Nephron progenitor cell (in vitro differentiated cells): ENCODE results near the gene PRG2.

Experiments
- DNase-seq: peaks from one replicate; pipeline ENCODE4 v3.0.0; 2021
- H3K27ac Mint-ChIP-seq: 2 replicates; pipeline ENCODE4 v1.8.0; 2021; ENCODE audit warnings: mild to moderate bottlenecking, moderate library complexity, mixed read lengths
- H3K27me3 Mint-ChIP-seq: 2 replicates; pipeline ENCODE4 v1.8.0; 2021; ENCODE audit warnings: mild to moderate bottlenecking, low read depth, mixed read lengths; ENCODE audit not compliant: poor library complexity
- H3K36me3 Mint-ChIP-seq: 2 replicates; pipeline ENCODE4 v1.8.0; 2021; ENCODE audit warnings: low read depth, mixed read lengths
- H3K4me1 Mint-ChIP-seq: 2 replicates; pipeline ENCODE4 v1.8.0; 2021; ENCODE audit warnings: mixed read lengths
- H3K4me3 Mint-ChIP-seq: 2 replicates; pipeline ENCODE4 v1.8.0; 2021; ENCODE audit warnings: mild to moderate bottlenecking, moderate library complexity, mixed read lengths
- H3K9me3 Mint-ChIP-seq: 2 replicates; pipeline ENCODE4 v1.8.0; 2021; ENCODE audit warnings: mild to moderate bottlenecking, moderate library complexity, mixed read lengths
- TF ChIP-seq, protein P1 (sequence below): fragments of 200-600 bp; sonication (generic); IDR thresholded peaks from 2 replicates; pipeline ENCODE4 v1.5.0; 2021; ENCODE audit warnings: antibody characterized with exemption

PRG2 gene, protein sequence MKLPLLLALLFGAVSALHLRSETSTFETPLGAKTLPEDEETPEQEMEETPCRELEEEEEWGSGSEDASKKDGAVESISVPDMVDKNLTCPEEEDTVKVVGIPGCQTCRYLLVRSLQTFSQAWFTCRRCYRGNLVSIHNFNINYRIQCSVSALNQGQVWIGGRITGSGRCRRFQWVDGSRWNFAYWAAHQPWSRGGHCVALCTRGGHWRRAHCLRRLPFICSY

DNA sequence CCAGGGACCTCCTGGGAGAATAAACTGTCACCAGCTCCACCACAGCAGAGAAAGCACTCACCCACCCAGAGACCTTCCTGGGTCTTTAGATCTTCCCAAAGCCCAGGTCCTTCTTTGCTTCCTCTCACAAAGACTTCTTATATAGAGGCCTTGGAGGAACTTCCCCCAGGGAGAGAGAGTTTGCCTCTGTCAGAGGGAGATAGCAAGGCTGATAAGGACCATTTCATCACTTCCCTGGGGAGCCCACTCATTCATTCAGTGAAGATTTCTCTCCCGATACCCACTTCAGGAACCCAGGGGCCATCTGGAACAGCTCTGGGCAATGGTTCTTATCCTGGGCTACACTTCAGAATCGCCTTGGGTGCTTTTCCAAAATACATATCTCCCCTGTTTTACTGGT lies at the start of gene PRG2:
TSS of gene PRG2 (minus strand) at position 116 of the 400 bp plus-strand sequence. CDS start 706 bp downstream, outside the sequence.
- Mint-ChIP-seq H3K4me1 (peaks cover 17% of the 10 kb centered on the region), H3K27ac (no peak within 1 kb of the TSS), H3K9me3 (no peaks in the 10 kb centered on the region), H3K27me3 (peaks cover 33% of the 10 kb centered on the region), H3K36me3 (no peaks in the 10 kb centered on the region), H3K4me3 (no peak within 1 kb of the TSS)
- TF ChIP-seq, protein P1, sequence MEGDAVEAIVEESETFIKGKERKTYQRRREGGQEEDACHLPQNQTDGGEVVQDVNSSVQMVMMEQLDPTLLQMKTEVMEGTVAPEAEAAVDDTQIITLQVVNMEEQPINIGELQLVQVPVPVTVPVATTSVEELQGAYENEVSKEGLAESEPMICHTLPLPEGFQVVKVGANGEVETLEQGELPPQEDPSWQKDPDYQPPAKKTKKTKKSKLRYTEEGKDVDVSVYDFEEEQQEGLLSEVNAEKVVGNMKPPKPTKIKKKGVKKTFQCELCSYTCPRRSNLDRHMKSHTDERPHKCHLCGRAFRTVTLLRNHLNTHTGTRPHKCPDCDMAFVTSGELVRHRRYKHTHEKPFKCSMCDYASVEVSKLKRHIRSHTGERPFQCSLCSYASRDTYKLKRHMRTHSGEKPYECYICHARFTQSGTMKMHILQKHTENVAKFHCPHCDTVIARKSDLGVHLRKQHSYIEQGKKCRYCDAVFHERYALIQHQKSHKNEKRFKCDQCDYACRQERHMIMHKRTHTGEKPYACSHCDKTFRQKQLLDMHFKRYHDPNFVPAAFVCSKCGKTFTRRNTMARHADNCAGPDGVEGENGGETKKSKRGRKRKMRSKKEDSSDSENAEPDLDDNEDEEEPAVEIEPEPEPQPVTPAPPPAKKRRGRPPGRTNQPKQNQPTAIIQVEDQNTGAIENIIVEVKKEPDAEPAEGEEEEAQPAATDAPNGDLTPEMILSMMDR = no peak
- no peak for DNase-seq

DNA sequence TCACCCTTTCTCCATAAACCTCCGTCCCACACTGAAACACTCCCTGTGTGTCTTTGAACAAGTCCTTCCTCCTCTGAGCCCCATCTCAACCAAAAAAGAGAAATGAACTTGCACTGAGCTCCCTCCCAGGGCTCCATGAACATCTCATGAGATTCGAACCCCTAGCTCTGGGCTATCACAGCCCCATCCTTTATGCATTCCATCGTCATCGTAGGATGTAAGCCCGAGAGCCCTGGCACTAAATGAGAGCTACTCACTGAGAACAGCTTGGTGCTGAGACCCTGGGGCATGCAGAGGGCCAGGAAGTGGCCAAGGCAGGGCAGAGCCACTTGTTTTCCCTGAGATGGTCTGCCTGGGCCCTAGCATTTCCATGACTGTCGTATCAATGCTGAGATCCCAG lies 49.3 kb upstream of the PRG2 start:
- H3K4me1 Mint-ChIP-seq = peaks cover 7% of the 10 kb centered on the region
- TF ChIP-seq, protein P1 = no peak
- no peak overlapping the region for H3K27ac Mint-ChIP-seq

DNA sequence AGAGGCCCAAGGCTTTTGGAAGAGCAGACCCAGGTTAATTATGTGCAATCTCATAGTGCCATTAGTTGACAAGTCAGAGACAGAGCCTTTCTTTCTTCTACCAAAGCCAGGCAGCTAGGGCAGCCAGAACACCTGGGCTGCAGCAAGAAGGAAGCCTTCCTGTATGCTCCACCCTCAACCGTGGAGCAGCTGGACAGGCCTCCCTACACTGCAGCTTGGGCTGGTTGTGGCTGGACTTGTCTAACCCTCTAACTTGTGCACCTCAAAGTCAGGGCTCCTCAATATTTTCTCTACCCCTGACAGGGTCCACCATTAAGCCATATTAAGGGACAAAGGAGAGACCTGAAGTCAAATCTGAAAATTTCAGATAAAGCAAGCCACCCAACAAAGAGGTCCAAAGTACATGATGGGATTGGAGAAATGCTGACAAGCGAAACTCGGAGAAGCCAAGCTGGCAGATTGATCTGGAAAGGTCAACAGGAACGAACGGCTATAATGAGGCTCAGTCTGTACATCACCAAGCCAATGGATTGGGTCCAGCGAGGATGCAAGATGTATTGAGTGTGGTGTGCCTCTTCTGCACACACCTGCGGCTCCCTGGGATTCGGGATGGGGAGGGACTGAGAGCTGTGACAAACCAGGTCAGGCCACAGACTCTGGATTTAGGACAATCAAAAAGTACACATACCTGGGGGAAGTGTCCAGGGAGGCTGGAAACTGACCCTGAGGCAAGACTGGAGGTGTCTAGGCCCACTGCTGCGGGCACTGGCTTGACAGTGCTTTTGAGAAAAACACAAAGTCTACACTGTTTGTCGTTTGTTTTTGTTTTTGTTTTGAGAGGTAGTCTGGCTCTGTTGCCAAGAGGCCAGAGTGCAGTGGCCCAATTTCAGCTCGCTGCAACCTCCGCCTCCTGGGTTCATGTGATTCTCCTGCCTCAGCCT lies 48.2 kb upstream of the PRG2 start:
- TF ChIP-seq, protein P1 = no peak
- Mint-ChIP-seq H3K4me1 (peaks cover 7% of the 10 kb centered on the region), H3K36me3 (no peaks in the 10 kb centered on the region), H3K4me3 (no peak overlapping the region), H3K27ac (no peak overlapping the region), H3K27me3 (peaks cover 17% of the 10 kb centered on the region), H3K9me3 (no peaks in the 10 kb centered on the region)
- DNase-seq = no peak

More for the DNA sequence above, 49.3 kb upstream of the PRG2 start:
- Mint-ChIP-seq H3K36me3 (no peaks in the 10 kb centered on the region), H3K27me3 (peaks cover 14% of the 10 kb centered on the region), H3K4me3 (no peak overlapping the region), H3K9me3 (no peaks in the 10 kb centered on the region)
- DNase-seq = no peak

DNA sequence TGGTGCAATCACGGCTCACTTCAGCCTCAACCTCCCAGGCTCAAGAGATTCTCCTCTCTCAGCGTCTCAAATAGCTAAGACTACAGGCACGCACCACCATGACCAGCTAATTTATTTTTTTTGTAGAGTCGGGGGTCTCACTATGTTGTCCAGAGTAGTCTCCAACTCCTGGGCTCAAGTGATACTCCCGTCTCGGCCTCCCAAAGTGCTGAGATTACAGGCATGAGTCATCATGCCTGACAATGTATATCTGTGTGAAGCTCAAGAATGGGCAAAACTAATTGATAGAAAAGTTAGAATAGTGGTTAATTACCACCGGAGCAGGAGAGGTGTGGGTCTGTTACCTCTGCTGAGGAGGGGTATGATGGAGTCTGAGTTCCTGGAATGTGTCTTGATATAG lies 45.6 kb upstream of the PRG2 start:
- H3K36me3 Mint-ChIP-seq = no peaks in the 10 kb centered on the region
- DNase-seq = no peak
- H3K9me3 Mint-ChIP-seq = no peaks in the 10 kb centered on the region
- TF ChIP-seq, protein P1 = no peak
- H3K4me3 Mint-ChIP-seq = no peak overlapping the region
- no peak overlapping the region for H3K27ac Mint-ChIP-seq
- peaks cover 4% of the 10 kb centered on the region for H3K4me1 Mint-ChIP-seq
- H3K27me3 Mint-ChIP-seq = peaks cover 25% of the 10 kb centered on the region

DNA sequence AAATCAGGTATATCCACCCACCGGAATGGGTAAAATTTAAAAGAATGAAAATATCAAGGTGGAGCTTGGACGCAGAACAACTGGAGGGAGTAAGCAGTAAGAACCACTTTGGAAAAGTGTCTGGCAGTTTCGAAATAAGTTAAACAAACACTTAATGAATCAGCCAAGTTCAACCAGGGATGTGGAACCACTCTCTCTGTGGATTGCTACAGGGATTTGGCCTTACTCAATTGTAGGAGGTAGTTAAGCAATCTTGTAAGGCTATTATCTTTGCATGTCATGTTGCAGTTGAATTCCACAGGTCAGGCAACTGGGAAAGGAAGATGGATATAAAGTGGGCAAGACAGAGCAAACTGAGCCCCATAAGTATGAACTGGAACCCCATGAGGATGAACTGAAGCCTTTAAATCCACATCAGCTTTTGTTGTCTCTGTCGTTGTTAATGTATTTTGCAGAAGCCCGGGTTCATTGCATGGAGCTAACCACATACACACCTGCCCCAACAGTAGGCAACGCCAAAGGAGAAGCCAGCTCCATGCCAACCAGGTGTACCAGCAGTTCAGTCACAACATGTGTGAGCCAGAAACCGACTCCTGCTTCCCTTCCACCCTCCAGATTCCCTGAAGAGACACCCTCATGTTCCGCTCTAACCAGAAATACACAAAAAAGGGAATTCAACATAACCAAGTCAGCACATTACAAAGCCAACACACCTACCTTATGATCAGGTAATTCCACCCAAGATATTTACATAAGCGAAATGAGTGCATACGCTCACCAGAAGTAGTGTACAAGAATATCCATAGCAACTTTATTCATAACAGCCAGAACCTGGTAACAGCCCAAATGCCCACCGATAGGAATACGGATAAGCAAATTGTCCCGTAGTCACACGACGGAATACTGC lies 44.4 kb upstream of the PRG2 start:
- Mint-ChIP-seq H3K36me3 (no peaks in the 10 kb centered on the region), H3K4me1 (no peaks in the 10 kb centered on the region), H3K27me3 (peaks cover 29% of the 10 kb centered on the region), H3K9me3 (no peaks in the 10 kb centered on the region), H3K27ac (no peak overlapping the region), H3K4me3 (no peak overlapping the region)
- TF ChIP-seq, protein P1 = no peak
- DNase-seq = no peak
